ENCODE results near the gene ADSS2.

ADSS2 gene

DNA sequence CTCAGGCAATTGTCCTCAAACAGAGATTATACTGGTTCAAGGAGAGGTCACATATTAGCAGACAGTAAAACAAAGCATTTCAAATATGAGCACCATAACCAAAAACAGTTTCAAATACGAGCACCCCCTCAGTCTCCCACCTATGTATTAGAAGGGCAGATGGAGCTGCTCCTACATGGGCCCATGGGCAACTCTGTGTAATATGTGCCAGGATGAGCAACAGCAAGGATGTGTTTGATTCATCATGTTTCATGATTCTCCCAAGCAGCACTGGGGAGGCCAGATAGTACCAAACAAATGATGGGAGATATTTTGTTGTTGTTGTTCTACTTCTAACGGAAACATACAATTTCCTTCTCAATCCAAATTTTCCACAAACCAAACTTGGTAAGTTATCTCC, 8.9 kb downstream of the ADSS2 start:
- no peak overlapping the region for H3K27ac Mint-ChIP-seq
- H3K4me3 Mint-ChIP-seq: no peak overlapping the region
- TF ChIP-seq, protein P1, sequence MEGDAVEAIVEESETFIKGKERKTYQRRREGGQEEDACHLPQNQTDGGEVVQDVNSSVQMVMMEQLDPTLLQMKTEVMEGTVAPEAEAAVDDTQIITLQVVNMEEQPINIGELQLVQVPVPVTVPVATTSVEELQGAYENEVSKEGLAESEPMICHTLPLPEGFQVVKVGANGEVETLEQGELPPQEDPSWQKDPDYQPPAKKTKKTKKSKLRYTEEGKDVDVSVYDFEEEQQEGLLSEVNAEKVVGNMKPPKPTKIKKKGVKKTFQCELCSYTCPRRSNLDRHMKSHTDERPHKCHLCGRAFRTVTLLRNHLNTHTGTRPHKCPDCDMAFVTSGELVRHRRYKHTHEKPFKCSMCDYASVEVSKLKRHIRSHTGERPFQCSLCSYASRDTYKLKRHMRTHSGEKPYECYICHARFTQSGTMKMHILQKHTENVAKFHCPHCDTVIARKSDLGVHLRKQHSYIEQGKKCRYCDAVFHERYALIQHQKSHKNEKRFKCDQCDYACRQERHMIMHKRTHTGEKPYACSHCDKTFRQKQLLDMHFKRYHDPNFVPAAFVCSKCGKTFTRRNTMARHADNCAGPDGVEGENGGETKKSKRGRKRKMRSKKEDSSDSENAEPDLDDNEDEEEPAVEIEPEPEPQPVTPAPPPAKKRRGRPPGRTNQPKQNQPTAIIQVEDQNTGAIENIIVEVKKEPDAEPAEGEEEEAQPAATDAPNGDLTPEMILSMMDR (IDR thresholded peaks at IDR 0.05; ENCODE audit: unreplicated experiment in 3 of 3): no peak

DNA sequence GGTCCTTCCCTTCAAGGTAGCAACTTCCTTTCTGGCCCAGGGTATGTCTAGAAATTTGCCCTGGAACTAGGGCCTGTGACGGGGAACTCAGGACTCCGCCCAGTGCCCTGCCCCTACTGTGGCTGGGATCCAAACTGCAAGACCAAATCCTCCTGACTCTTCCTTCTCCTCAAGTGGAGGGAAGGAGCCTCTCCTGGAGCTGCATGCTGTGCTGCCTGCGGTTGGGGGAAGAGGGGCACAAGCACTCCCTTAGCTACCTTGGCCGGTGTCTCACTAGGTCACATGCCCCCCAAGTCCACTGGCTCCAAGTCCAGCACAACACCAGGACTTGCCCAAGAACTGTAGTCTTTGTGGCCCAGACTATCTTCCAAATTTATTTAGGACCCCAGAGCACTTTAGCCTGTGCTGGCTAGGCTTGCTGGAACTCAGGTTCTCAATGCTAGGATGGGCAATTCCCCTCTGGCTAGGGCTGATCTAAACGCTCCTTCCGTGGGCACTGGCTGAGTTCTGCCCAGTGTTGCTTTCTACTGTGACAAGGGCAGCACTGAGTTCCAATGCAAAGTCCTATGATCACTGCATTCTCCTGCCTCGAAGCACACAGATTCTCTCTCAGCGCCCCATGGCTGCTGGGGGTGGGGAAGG, 12.2 kb downstream of the ADSS2 start:
- no peak overlapping the region for H3K4me3 Mint-ChIP-seq
- no peaks in the 10 kb centered on the region for H3K27me3 Mint-ChIP-seq (ENCODE audit: low read depth)
- no peaks in the 10 kb centered on the region for H3K9me3 Mint-ChIP-seq
- H3K27ac Mint-ChIP-seq: no peak overlapping the region
- no peaks in the 10 kb centered on the region for H3K4me1 Mint-ChIP-seq
- TF ChIP-seq, protein P1 (IDR thresholded peaks at IDR 0.05; ENCODE audit: unreplicated experiment in 3 of 3): no peak
- H3K36me3 Mint-ChIP-seq (ENCODE audit: low read depth): peaks cover 19% of the 10 kb centered on the region

More for the DNA sequence above, 8.9 kb downstream of the ADSS2 start:
- Mint-ChIP-seq H3K36me3 (ENCODE audit: low read depth) (peaks cover 4% of the 10 kb centered on the region), H3K4me1 (peaks cover 20% of the 10 kb centered on the region), H3K9me3 (no peaks in the 10 kb centered on the region), H3K27me3 (ENCODE audit: low read depth) (no peaks in the 10 kb centered on the region)

DNA sequence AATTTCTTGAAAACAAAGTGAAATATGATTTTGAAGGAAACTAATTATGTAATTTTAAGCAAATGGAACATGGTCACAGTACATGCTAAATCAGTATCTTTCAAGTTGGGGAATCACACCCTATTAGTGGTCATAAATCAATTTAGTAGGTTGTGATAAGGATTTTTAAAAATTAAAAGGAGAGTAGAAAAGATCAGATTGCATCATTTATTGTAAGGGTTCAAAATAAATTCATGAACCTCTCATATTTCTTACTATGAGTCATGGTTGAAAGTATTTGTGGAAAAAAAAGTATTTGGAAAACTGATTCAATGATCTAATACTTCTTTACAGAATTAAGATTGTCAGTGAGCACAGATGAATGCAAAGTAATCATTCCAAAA, 14.6 kb downstream of the ADSS2 start:
- no peak overlapping the region for H3K27ac Mint-ChIP-seq
- no peaks in the 10 kb centered on the region for H3K4me1 Mint-ChIP-seq

DNA sequence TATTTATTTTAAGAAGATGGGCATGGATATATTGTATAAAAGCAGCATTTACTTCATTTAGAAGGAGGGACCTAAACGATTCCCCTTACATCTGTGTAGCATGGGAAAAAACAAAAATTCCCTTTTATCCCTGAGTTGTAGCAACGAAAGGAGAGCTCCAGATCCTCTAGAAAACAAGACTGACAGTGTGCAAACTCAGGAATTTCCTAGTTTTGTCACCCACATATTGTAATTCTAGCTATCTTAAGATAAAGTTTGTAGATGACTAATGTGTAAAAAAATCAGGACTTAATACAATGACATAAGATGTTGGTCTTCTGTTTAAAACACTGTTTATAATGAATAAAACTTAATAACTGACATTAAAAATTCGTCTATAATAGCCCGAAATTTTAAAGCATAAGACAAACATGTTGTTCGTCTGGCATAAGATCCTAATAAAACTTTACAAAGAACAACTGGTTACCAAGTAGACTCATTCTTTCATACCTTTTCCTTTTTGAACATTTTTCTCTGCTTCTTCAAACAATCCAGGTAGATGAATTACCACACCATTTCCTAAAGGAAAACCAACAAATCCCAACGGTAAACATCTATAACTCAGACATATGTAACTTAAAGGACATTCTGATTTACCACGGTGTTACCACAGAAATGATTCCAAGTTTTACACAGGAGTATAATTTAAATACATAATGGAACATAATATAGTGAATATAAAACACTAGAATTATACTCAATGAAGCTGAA, 15.2 kb downstream of the ADSS2 start:
- no peaks in the 10 kb centered on the region for H3K4me1 Mint-ChIP-seq
- H3K9me3 Mint-ChIP-seq: no peaks in the 10 kb centered on the region
- H3K4me3 Mint-ChIP-seq: no peak overlapping the region
- H3K27me3 Mint-ChIP-seq (ENCODE audit: low read depth): no peaks in the 10 kb centered on the region
- TF ChIP-seq, protein P1 (IDR thresholded peaks at IDR 0.05; ENCODE audit: unreplicated experiment in 3 of 3): no peak
- no peak overlapping the region for H3K27ac Mint-ChIP-seq
- H3K36me3 Mint-ChIP-seq (ENCODE audit: low read depth): peaks cover 29% of the 10 kb centered on the region

More for the DNA sequence above, 14.6 kb downstream of the ADSS2 start:
- Mint-ChIP-seq H3K9me3 (no peaks in the 10 kb centered on the region), H3K4me3 (no peak overlapping the region), H3K27me3 (ENCODE audit: low read depth) (no peaks in the 10 kb centered on the region), H3K36me3 (ENCODE audit: low read depth) (peaks cover 26% of the 10 kb centered on the region)
- TF ChIP-seq, protein P1 (IDR thresholded peaks at IDR 0.05; ENCODE audit: unreplicated experiment in 3 of 3): no peak

DNA sequence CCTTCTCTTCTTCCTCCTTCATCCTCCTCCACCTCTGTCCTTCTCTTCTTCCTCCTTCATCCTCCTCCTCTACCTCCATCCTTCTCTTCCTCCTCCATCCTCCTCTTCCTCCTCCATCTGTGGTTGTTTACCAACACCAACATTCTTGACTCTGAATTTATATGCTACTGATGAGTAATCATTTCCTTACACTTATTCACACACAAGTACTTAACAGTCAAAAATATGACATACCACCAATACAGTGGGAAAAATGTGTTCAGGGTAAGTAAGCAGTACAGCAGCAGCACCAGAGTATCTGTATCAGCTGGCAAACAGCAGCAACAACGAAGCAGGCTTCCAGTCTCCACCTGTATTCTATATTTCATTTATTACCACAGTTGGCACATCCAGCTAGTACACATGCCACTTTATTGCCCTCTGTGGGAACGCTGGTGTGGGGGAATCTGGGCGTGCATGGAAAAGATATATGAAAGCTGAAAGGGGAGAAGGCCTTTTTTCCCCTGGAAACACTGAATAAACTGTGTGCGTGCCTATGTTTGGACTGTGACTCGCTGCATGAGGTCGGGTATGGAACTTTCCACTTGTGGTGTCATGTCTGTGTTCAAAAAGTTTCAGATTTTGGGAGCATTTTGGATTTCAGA, 16.0 kb downstream of the ADSS2 start:
- no peak overlapping the region for H3K4me3 Mint-ChIP-seq
- peaks cover 30% of the 10 kb centered on the region for H3K36me3 Mint-ChIP-seq (ENCODE audit: low read depth)
- TF ChIP-seq, protein P1 (IDR thresholded peaks at IDR 0.05; ENCODE audit: unreplicated experiment in 3 of 3): no peak
- H3K4me1 Mint-ChIP-seq: no peaks in the 10 kb centered on the region
- no peaks in the 10 kb centered on the region for H3K9me3 Mint-ChIP-seq
- no peak overlapping the region for H3K27ac Mint-ChIP-seq
- H3K27me3 Mint-ChIP-seq (ENCODE audit: low read depth): no peaks in the 10 kb centered on the region
